Inflammatory macrophage treated with lipopolysaccharide for 4 hours (primary cell): ENCODE measurements around the gene HSPBP1.

ENCODE experiments used
- DNase-seq: peaks from one replicate; pipeline ENCODE4 v3.0.0-alpha.2; 2020

The HSPBP1 gene

DNA sequence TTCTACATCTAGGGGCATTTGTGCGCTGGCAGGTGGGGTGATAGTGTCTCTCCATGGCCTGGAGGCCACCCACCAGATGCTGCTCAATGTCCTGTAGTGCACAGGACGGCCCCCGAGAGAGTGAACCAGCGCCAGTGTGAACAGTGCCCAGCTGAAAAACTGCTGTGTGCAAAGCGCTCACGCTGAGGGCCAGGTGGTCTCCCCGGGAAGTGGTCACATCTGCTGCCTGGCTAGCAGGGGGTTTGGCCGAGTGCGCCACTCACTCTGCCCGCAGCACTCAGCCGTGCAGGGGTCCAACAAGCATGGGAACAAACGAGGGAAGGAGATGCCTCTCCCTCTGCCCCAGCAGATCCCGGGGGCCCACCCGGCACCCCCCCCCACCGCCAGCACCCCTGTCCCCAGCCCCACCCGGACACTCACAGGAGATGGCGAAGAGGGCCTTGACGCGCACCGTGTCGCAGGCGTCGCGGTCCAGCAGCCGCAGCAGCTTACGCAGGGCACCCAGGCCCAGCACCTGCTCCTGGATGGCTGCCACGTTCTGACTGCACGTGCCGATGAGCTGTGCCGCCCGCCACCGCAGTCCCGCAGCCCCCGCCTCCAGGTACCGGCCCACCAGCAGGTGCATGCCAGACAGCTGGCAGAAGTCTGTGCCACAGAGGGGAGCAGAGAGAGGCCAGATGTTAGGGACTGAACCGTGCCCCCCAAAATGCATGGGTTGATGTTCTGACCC lies 5.8 kb downstream of the HSPBP1 start:
- no peak for DNase-seq

DNA sequence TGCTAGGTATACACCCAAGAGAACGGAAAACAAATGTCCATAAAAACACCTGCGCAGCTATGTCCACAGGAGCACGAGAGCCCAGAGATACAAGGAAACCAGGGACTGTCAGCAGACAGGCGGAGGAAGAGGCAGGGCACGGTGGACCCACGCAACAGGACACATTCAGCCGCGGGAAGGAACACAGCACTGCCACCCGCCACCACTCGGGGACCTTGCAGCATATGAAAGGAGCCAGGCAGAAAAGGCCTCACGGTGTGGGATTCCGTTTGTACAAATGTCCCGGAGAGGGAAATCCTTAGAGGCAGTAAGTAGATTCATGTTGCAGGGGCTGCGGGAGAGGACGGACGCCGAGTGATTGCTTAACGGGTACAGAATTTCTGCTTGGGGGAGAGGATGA lies 7.8 kb downstream of the HSPBP1 start:
- DNase-seq: no peak

DNA sequence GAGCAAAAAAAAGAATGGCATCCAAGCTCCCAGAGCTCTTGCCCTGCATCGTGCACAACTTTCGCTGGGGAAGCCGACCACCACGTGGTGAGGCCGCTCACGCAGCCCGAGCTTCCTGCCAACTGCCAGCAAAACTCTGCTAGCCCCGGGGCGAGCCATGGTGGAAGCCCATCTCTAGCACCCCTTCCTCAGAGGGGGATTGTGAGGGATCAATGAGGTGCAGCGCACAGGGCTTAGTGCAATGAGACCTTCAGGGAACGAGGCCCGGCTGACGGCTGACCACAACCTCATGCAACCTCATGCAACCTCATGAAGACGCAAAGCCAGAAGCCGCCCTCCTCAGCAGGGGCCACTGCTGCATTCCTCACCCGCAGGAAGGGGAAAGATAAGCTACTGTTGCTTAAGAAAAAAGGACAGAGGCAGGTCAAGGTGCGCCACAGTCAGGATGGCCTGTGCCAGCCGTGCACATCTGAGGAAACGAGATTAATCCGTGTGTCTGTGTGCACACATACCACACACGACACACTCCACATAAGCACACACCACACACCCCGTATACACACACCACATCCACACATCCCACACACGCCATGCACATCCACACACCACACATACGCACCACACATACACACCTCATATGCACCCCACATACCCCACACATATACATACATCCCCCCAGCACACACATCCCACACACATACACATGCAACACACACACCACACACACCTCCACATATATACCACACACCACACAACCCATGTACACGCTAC lies 9.6 kb downstream of the HSPBP1 start:
- DNase-seq: no peak

DNA sequence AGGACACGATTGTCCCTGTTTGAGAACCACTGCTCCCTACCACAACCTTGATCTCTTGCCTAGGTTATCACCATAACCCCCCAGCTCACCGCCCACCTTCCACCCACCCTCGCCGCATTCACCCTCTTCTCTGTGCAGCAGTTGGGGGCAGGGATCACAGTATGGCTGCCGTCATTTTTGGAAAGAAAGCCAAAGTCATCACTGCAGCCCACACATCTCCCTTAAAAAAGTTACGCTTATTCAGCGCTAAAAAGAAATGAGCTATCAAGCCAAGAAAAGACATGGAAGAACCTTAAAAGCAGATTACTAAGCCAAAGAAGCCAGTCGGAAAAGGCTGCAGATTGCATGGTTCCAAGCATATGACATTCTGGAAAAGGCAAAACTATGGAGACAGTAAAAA lies 10.6 kb downstream of the HSPBP1 start:
- DNase-seq: no peak

DNA sequence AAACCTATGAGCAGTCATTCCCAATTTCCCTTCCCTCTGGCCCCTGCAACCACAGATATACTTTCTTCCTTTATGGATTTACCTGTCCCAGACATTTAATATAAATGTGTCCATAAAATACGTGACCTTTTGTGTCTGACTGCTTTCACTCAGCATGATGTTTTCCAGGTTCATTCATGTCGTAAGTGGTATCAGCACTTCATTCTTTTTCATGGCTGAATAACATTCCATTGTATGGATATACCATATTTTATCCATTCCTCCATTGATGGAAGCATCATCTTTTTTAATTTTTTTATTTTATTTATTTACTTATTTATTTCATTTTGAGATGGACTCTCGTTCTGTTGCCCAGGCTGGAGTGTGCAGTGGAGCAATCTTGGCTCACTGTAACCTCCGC lies 13.1 kb downstream of the HSPBP1 start:
- no peak for DNase-seq

DNA sequence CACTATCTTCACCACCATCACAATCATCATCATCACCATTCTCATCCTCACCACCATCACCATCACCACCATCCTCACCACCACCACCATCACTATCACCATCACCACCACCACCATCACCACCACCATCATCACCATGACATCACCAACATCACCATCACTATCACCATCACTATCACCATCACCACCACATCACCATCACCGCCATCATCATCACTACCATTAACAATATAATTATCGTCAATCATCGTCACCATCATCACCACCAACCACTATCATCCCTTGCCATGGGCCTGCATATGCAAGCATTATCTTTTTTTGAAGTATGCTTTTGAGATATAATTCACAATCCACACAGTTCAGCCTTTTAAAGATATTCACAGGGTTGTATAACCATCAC lies 13.5 kb downstream of the HSPBP1 start:
- DNase-seq: no peak

DNA sequence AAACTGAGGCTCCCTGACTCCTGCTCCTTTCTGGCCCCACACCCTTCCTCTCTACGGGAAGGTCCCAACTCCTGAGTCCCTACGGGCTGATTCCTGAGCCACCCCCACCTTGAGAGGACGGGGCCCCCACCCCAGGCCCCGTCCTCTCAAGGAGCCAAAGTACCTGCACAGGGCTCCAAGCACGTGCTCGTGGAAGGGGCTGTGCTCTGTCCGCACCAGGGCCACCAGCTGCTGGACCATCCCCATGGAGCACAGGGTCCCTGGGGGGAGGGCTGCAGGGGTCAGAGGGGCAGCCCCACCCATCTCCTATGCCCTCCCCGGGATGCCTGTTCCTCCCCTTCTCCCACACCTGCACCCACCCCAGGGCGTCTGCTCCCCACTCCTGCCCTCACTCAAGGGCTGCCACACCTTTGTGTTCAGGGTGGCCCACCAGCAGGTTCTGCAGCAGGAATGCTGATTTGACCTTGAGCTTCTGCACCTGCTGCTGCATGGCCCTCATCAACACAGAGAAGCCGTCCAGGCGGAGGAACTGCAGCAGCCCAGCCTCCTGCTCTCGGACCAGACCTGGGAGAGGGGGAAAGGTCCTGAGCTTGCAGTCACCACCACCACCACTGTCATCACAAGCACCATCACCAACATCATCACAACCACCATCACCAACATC lies 14.1 kb downstream of the HSPBP1 start:
- DNase-seq: no peak

DNA sequence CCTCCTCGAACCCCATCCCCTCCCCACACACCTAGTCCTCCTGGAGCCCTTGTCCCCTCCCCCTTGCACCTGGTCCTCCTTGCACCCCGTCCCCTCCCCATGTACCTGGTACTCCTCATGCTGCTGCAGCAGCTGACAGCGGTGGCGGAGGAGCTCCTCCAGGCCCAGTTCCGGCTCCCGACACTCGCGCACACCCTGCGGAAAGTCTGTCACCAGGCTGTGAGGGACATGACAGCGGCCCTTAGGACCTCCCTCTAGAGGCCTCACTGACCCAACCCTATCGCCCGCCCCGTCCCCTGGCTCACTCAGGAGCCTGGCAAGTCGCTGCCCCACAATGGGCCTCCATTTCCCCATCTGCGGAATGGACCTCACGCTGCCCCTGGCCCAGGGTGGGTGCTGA lies 14.7 kb downstream of the HSPBP1 start:
- no peak for DNase-seq

DNA sequence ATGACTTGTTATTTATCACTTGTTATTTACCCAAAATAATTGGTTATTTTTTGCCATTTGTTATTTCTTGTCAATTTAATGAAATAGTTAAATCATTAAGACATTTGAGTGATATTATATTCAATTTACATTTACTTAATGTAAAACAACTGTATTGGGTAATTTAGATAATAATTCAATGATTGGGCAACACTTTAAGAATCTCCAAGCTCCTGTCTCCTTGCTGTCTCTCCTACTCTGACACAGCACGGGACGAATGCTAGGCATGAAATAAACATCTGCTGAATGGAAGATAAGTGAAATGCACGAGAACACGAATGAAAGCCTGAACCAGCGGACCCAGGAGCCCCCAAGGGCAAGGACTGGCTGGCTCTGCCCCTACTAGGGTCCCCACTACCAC lies 15.4 kb downstream of the HSPBP1 start:
- no peak for DNase-seq

DNA sequence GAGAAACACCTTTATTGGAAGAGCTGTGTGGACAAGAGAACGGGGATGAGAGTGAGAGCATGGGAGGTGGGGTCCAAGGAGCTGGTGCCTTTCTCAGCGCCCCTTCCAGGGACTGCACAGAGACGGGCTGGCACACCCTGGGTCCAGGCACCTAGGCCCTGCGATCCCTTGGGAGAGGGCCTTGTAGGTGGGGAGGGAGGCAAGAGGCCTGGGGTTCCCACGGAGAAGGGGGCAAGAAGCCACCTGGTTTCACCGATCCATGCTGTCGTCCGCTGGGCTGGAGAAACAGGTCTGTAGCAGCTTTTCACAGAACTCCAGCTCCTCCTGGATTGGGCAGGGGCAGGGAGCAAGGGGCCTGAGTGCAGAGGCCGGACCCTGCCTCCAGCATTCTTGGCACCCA lies 17.6 kb downstream of the HSPBP1 start:
- no peak for DNase-seq

DNA sequence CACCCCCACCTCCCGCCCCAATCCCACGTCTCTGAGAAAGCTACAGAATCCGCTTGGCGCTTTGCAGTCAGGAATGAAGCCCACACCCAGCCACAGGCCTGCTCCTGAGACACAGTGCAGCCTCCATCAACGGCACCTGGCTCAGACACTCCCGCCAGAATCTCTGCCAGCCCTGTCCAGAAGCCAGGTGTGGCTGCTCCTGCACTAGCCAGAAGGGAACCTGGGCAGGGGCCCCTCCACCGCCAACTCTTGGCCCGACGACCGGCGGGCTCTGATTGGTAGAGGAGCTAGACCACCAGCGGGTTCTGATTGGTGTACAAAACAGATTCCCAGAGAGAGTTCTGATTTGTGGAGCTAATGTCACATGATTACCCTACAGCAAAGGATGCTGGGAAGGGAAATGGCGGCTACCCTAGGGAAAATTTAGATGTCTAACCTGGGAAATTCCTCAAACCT lies 18.2 kb downstream of the HSPBP1 start:
- no peak for DNase-seq

DNA sequence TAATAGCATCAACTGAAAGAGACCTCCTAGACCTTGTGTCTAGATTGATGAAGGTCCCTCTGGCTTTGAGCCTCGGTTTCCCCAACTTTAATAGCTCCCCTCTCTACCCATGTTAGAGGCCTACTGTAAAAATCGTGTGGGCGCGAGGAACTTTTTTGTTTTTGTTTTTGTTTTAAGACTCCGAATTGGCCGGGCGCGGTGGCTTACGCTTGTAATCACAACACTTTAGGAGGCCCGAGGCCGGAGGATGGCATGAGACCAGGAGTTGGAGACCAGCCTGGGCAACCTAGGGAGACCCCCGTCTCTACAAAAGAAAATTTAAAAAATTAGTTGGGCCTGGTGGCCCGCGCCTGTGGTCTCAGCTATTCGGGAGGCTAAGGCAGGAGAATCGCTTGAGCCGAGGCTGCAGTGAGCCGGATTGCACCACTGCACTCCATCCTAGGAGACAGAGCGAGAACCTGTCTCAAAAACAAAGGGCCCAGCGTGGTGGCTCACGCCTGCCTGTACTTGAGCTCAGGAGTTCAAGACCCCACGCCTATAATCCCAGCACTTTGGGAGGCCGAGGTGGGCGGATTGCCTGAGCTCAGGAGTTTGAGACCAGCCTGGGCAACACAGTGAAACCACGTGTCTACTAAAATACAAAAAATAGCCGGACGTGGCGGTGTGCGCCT lies 20.2 kb downstream of the HSPBP1 start:
- DNase-seq: no peak

DNA sequence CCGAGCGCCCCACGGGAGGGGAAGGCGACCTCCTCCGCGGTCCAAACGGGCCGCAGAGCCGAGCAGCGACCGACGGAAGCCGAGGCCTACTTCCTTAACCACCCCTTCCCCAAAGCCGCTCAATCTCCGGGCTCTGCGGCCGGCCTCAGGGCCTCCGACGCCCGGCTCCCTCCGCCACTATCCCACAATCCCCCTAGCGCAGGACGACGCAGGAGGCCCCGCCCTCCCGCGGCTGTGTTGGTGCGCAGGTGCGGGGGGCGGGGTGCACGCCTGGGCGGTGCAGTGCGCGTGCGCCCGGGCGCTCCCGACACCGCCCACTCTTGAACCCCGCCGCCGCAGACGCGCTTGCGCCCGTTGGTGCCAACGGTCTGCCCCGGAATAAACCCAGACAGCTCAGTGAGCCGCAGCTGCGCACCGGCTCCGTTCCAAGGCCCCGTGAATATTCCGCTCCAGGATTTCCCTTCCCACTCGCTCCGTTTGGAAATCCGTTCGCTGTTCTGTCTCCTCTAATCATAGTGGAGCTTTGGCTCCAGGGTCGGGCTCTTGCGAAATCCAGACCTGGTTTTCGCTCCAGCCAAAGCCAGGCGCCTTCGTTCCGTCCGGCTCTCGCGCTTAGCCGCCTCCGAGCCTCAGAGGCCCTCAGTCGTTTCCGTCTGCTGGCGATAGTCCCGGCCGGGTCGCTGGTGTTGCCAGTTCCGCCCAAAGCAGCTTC lies 20.9 kb downstream of the HSPBP1 start, which contains the start of gene PPP6R1:
PPP6R1 (minus strand) TSS at position 190 of the 712 bp plus-strand sequence. CDS start 11,914 bp downstream, outside the sequence.
- peak; percentile 96 for DNase-seq

DNA sequence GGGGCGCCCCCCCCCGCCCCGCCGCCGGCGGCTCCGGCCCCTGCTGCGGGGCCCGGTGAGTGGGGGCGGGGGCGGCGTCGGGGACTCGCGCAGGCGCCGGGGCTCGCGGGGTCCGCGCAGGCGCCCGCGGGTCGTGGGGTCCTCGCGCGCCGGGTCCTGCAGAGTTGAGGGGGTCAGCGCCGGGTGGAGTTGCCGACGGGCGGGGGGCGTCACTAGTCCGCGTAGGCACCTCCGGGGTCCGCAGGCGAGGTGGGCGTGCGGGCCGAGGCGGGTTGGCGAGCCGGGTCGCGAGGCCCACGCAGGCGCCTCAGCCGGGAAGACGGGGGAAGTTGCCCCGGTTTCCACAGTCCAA lies 21.5 kb downstream of the HSPBP1 start:
- DNase-seq: no peak

DNA sequence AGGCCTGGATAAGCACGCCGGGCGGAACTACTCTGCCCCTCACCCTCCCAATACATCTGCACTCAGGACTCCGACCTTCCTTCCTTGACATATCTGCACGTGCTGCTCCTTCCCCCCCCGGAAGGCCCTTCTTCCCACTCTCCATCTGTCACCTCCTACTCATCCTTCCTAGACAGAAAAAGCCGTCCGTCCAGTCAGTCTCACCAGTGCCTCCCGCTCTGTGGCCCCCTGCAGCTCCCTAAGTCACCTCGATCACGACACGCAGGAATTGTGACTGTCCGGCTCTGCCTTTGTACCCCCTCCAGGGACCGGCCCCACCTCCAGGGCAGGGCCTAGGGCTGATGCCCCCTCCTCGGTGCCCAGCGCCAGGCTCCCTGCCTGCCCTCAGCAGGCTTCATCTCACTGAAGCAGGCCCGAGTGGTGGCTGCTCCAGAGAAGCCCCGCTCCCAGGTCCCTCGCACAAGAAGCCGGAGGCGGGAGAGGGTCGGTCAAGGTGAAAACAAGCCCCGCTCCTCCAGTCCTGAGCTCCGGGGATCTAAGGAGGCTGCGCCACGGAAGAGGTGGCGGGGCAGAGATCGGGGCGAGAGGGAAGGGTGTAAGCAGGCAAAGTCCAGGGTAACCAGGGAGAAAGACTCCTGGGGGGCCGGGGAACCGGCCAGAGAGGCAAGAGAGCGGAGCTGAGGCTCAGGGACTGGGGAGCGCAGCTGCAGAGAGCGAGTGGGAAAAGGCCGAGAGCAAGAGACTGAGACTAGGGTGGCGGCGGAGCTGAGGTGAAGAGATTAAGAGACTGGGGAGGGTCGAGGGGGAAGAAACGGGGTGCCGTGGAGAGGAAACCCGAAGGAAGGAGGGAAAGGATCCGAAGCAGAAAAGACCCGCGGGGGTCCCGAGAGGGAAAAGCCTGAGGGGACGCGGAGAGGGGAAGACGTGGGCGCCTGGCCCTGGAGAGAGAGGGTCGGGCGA lies 22.2 kb downstream of the HSPBP1 start:
- peak; percentile 32 for DNase-seq

DNA sequence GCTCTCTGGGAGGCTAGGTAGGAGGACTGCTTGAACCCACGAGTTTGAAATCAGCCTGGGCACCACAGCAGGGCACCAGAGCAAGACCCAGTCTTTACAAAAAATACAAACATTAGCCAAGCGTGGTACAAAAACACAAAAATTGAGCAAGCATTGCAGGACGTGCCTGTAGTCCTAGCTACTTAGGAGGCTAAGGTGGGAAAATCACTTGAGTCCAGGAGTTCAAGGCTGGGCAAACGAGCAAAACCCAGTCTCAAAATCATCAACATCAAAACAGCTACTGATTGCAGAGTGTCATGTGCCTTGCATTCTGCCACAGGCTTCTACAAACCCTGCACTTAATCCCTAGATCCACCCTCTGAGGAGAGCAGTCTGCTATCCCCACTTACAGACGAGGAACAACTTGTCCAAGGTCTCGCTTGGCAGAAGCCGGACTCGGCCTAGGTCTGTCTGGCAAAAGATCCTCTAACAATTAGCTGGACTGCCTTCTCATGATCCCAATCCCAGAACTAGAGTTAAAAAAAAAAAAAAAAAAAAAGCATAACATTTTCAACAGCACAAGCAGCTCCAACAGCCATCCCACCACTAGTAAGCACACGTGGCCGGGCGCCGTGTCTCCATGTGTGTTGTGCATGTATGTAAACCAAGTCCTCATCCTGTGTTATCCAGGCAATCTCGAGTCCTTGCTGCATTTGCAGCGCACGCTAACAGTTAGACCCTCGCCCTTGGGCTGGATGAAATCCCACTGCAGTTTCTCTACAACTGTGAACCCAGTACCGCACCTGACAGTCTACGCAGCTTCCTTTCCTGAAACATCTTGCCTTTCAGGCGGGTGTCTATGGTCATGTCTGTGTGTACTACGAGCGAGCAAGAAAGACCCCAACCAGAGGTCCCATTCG lies 23.1 kb downstream of the HSPBP1 start:
- no peak for DNase-seq

DNA sequence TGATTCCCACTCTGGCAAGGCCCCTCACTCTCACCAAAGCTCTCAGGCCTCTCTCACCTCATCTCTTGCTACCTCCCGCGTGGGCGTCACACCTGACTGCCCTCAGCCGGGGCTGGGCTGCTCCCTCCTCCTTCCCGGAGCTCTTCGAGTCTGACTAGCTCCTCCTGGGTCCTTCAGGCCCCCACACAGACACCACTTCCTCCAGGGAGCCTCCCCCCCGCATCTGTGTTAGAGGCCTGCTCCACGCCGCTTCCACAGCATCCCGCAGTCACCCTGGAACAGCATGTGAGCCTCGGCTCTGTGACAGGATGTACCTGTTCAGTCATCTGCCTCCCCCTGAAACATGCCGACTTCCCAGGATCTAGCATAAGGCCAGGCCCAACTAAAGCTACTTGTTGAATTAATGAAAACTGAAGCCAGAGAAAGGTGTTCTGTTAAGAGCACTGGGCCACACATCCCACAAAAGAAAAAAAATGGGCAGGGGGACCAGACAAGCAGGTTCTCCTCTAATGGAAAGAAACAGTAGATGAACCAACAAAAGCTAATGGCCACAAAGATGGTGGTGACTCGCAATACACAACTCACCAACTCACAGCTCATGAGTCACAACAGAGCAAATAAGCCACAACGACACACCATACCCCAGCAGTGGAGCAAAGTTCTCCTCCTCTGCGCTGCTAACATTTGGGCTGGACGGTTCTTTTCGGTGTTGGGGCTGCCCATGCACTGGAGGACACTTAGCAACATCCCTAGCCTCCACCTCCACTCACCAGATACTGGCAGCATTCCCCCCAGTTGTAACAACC lies 24.1 kb downstream of the HSPBP1 start:
- DNase-seq: peak; percentile 58

DNA sequence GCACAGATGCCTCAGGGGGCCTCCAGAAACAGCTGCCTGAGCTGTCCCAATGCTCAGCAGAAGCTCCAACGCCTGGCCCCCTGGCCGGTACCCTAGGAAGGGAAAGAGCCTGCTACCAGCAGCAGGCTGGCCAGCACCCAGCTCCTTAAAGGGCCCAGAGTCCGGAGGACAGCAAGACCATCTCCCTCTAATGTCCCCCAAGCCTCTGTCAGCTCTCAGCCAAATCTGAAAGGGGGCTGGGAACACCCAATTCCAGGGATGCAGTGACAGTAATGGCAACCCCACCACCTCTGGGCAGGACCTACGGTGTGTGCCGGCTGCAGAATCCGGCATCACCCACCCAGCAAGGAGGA lies 25.3 kb downstream of the HSPBP1 start:
- no peak for DNase-seq

DNA sequence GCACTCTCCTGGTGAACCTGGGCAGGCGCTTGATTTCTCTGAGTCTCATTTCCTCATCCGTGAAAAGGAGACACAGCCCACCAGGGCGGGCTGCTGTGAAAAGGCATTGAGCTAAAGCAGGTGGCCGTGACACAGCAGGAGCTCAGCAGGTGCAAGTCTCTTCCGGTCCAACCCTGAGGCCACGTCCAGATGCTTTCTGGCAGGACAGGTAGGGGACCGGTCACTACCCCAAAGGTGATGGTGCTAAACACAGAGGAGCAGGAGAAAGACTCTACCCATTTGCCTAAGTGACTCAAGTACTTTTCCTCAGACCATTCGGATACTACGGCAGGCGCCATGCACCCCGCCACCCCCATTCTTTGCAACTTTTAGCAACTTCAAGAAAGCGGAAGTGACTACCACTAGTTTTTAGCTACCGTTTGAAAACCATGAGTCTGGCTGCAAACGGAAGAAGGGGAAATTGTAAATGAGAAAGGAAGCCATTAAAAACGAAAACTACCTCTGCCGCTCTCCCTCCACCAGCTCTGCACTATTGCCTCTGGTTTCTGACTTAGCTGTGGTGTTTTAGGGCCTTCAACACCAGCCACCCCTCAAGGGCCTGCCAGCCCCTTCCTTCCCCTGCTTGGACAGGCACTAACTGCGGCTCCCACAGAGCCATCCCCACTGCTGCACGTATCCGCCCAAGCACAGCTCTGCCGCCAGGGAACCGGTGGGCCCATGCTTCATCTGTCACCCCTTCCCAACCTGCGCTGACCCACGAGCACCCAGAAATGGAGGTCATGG lies 25.9 kb downstream of the HSPBP1 start:
- peak; percentile 81 for DNase-seq
